ENCODE measurements around the gene SLC9A9. TPM values are rescaled to one million over a fixed set of nuclear protein-coding genes. Genes with fewer than 3 reads are reported as not detected.

SLC9A9 gene
- total and polyA plus RNA-seq, 2 of the 8 experiments (the other 6 are each of a cell fraction or from before 2014, with no cell fraction given): 0.48 to 1.1 TPM

DNA sequence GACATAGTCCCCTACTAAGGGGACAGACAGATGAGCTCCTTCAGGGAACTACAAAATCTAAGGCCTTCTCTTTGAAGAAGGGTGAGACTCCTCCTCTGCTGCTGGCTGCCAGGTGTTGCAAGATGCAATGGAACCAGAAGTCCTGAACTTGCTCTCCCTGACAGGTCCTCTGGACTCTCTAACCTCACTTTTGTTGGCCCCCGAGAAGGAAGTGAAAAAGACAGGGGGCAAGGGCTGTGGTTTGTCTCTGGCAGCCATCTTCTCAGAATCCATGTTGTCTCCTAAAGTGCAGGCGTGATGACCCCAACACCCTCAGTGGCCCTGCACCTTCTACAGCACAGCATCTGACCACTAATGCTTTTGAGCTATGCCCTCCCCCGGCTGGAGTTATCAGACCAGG is 436.2 kb downstream of the SLC9A9 start:
- no peaks in the 10 kb centered on the region for H3K23me2 ChIP-seq (ENCODE audit: low read depth, low read length)
- no peak overlapping the region for H2BK15ac ChIP-seq (ENCODE audit: low read length)

More for the DNA sequence above, 436.2 kb downstream of the SLC9A9 start:
- WGBS, 2 experiments (ENCODE audit: extremely low coverage in 1 of 2, insufficient coverage in 1 of 2, insufficient read length in 1 of 2, insufficient replicate concordance in 2 of 2, low coverage in 1 of 2, low lambda C conversion rate in 2 of 2, missing lambda C conversion rate in 1 of 2): 85% methylated on average over 3 of the region's 3 CpGs; no CpG with 5 or more reads in 1 of the 2 experiments
- Histone ChIP-seq H3K9ac (replicated peaks in 1 of 4; ENCODE audit: extremely low read depth in 1 of 4, low read depth in 3 of 4, low read length in 3 of 4) (no peak overlapping the region), H2BK12ac (ENCODE audit: low read depth, low read length) (no peak overlapping the region), H3K4ac (replicated peaks; ENCODE audit: insufficient read length, low read depth, low read length) (no peak overlapping the region), H3K79me1 (ENCODE audit: low read depth, low read length) (no peaks in the 10 kb centered on the region), H3K23ac (ENCODE audit: insufficient read length) (no peak overlapping the region), H4K5ac (ENCODE audit: insufficient read length, low read depth, low read length) (no peak overlapping the region), H3K14ac (ENCODE audit: insufficient read length) (no peak overlapping the region), H3K4me2 (ENCODE audit: insufficient read depth in 1 of 2, low read depth in 2 of 2, low read length in 2 of 2) (no peak overlapping the region), H2AK5ac (ENCODE audit: low read depth, low read length) (no peak overlapping the region), H2AFZ (ENCODE audit: low read length) (no peak overlapping the region), H4K8ac (ENCODE audit: extremely low read depth, insufficient read depth, low read length) (peak overlapping the region; percentile 68; the same call in 1 of the 2 replicates), H4K20me1 (replicated peaks in 1 of 2; ENCODE audit: control insufficient read depth in 1 of 2, insufficient read depth in 2 of 2, low read length in 2 of 2) (no peaks in the 10 kb centered on the region), H3K4me3 (ENCODE audit: extremely low read depth in 1 of 4, insufficient read depth in 2 of 4, low read depth in 3 of 4, low read length in 4 of 4) (no peak overlapping the region), H2BK5ac (ENCODE audit: low read depth, low read length) (no peak overlapping the region), H3K36me3 (ENCODE audit: control insufficient read depth in 2 of 4, insufficient read depth in 4 of 4, low read length in 3 of 4) (no peaks in the 10 kb centered on the region), H3K56ac (replicated peaks; ENCODE audit: insufficient read length, low read depth, low read length) (no peak overlapping the region), H3K79me2 (ENCODE audit: control insufficient read depth in 1 of 2, insufficient read depth in 2 of 2, low read length in 2 of 2) (no peaks in the 10 kb centered on the region), H3K4me1 (replicated peaks in 1 of 4; ENCODE audit: control insufficient read depth in 3 of 4, insufficient read depth in 4 of 4, low read length in 3 of 4) (peaks cover 0 to 12% (median 7%) of the 10 kb centered on the region in 4 experiments; a peak in 4 of 7 replicates), H2BK120ac (replicated peaks; ENCODE audit: low read depth, low read length) (no peak overlapping the region), H3K27ac (ENCODE audit: low read depth, low read length) (no peak overlapping the region), H3K18ac (ENCODE audit: extremely low read depth, low read length) (no peak overlapping the region), H3K27me3 (replicated peaks in 1 of 4; ENCODE audit: control insufficient read depth in 3 of 4, extremely low read depth in 1 of 4, insufficient read depth in 3 of 4, low read length in 3 of 4) (no peaks in the 10 kb centered on the region), H4K91ac (replicated peaks; ENCODE audit: insufficient read length, low read length) (no peak overlapping the region), H3K9me3 (ENCODE audit: insufficient read depth in 2 of 2, low read depth in 1 of 2, low read length in 1 of 2) (no peaks in the 10 kb centered on the region), H2BK20ac (ENCODE audit: low read length) (no peak overlapping the region)
- no peak for DNase-seq (ENCODE audit: low read depth in 1 of 2, low spot score in 2 of 2)
- CTCF ChIA-PET (ENCODE audit: partially characterized antibody): interaction anchor here (1.2 to 1.7 kb wide), 2 partner anchors 14 to 22 kb away, joined by 3 to 5 read pairs; no protein-coding TSS in a partner anchor
- POLR2A ChIA-PET (ENCODE audit: partially characterized antibody): no interaction called here
- TF ChIP-seq BRCA1 (IDR thresholded peaks at IDR 0.05; ENCODE audit: low read depth, low read length) (no peak), SUZ12 (IDR thresholded peaks at IDR 0.05; ENCODE audit: low read length) (no peak), CBX8 (IDR thresholded peaks at IDR 0.05; ENCODE audit: borderline replicate concordance, low read depth, low read length) (no peak), POU5F1 (IDR thresholded peaks at IDR 0.05; ENCODE audit: low read depth, low read length) (no peak), SIX5 (IDR thresholded peaks at IDR 0.05; ENCODE audit: low read depth, low read length) (no peak), SRF (IDR thresholded peaks at IDR 0.05; ENCODE audit: low read depth, low read length) (no peak), RAD21 (IDR thresholded peaks at IDR 0.05 in 1 of 2, conservative IDR thresholded peaks at IDR 0.05 in 1 of 2; ENCODE audit: low read depth in 2 of 2, low read length in 2 of 2) (no peak), SP4 (IDR thresholded peaks at IDR 0.05; ENCODE audit: low read length) (no peak), NANOG (IDR thresholded peaks at IDR 0.05; ENCODE audit: insufficient read depth, low read depth, low read length, poor library complexity, severe bottlenecking) (no peak), TAF7 (optimal IDR thresholded peaks at IDR 0.05; ENCODE audit: borderline replicate concordance, low read depth, low read length) (no peak), RXRA (IDR thresholded peaks at IDR 0.05; ENCODE audit: insufficient read depth, low read depth, low read length) (no peak), EGR1 (IDR thresholded peaks at IDR 0.05; ENCODE audit: borderline replicate concordance, low read depth, low read length) (no peak), EP300 (IDR thresholded peaks at IDR 0.05; ENCODE audit: borderline replicate concordance in 1 of 2, low read depth in 2 of 2, low read length in 2 of 2) (no peak)
- FAIRE-seq: no peak
